GM18502 (cell line): ENCODE measurements around the gene ENAM.
A peak's percentile ranks its signal among the peaks of the same experiment; 100 is the strongest.
"Not testable (repeated sequence)": the region's sequence is repeated elsewhere in the genome, so short reads cannot be mapped to it uniquely, and the experiment has no call there.

Experiments
- ATAC-seq: cut with Tn5 transposase; IDR thresholded peaks from one replicate; pipeline ENCODE4 v1.9.1; 2021; ENCODE audit warnings: mild to moderate bottlenecking; ENCODE audit not compliant: unreplicated experiment, poor library complexity

ENAM gene

GRCh38 chr4:70627620-70628019 is 924 bp upstream of the ENAM start:
- ATAC-seq, result no peak

GRCh38 chr4:70629469-70630090 is 1.0 kb downstream of the ENAM start:
- no peak for ATAC-seq

GRCh38 chr4:70630162-70630561 is 1.6 kb downstream of the ENAM start:
- ATAC-seq, result no peak

- ATAC-seq, result no peak
Observed at GRCh38 chr4:70632028-70632427, 3.5 kb downstream of the ENAM start.

- no peak for ATAC-seq
Observed at GRCh38 chr4:70634482-70634881, 5.9 kb downstream of the ENAM start.

- ATAC-seq, result no peak
Observed at GRCh38 chr4:70637239-70637913, 8.8 kb downstream of the ENAM start.

GRCh38 chr4:70640192-70640591 is 11.6 kb downstream of the ENAM start:
- peak; percentile 86 for ATAC-seq

GRCh38 chr4:70650741-70651140 is 22.2 kb downstream of the ENAM start:
- not testable (repeated sequence) for ATAC-seq

- peak; percentile 62 for ATAC-seq
Observed at GRCh38 chr4:70651864-70652506, 23.4 kb downstream of the ENAM start.

GRCh38 chr4:70654605-70655011 is 26.1 kb downstream of the ENAM start:
- ATAC-seq, result no peak

GRCh38 chr4:70657326-70657725 is 28.8 kb downstream of the ENAM start:
- ATAC-seq, result no peak

- no peak for ATAC-seq
Observed at GRCh38 chr4:70658418-70658817, 29.9 kb downstream of the ENAM start.

GRCh38 chr4:70660106-70660505 is 31.6 kb downstream of the ENAM start:
- no peak for ATAC-seq

GRCh38 chr4:70661309-70661922 is 32.9 kb downstream of the ENAM start:
- peak; percentile 76 for ATAC-seq

GRCh38 chr4:70666369-70666768 is 37.8 kb downstream of the ENAM start, which contains the start of gene JCHAIN:
TSS of gene JCHAIN (minus strand) at chr4:70666508. CDS start at chr4:70666490, 18 bp downstream.
- peak; percentile 63 for ATAC-seq

GRCh38 chr4:70667740-70668535 is 39.4 kb downstream of the ENAM start:
- ATAC-seq, result no peak

GRCh38 chr4:70670332-70671014 is 41.9 kb downstream of the ENAM start:
- no peak for ATAC-seq

GRCh38 chr4:70671091-70671490 is 42.5 kb downstream of the ENAM start:
- no peak for ATAC-seq

- no peak for ATAC-seq
Observed at GRCh38 chr4:70674191-70674590, 45.6 kb downstream of the ENAM start.

- no peak for ATAC-seq
Observed at GRCh38 chr4:70674731-70675130, 46.2 kb downstream of the ENAM start.
